ENCODE data around the gene AKAP14.

The AKAP14 gene

GRCh38 chrX:119899125-119899524 is 3.4 kb downstream of the AKAP14 start:
- no peak overlapping the region for H3K4me3 ChIP-seq (ENCODE audit: low read depth, low read length, poor library complexity, severe bottlenecking)
- TF ChIP-seq CTCF (IDR thresholded peaks at IDR 0.05; ENCODE audit: low read length) (no peak), EZH2 (IDR thresholded peaks at IDR 0.05; ENCODE audit: borderline replicate concordance, low read length) (no peak)
- no peaks in the 10 kb centered on the region for H3K27me3 ChIP-seq (ENCODE audit: insufficient read depth, low read length)
- H2AFZ ChIP-seq (ENCODE audit: low read length), result no peak overlapping the region
- H3K9me3 ChIP-seq (ENCODE audit: low read length), result no peaks in the 10 kb centered on the region
- H3K9ac ChIP-seq (ENCODE audit: low read length), result no peak overlapping the region
- H3K4me2 ChIP-seq (ENCODE audit: low read length), result no peak overlapping the region
- H3K9me2 ChIP-seq (ENCODE audit: low read depth, low read length), result no peaks in the 10 kb centered on the region
- H3K36me3 ChIP-seq (ENCODE audit: insufficient read depth, low read length), result no peaks in the 10 kb centered on the region
- no peaks in the 10 kb centered on the region for H3K4me1 ChIP-seq (ENCODE audit: insufficient read depth, low read length, severe bottlenecking)
- H4K20me1 ChIP-seq (ENCODE audit: insufficient read depth, low read length), result no peaks in the 10 kb centered on the region
- H3F3A ChIP-seq (ENCODE audit: insufficient read depth, low read length), result no peaks in the 10 kb centered on the region
- H3K27ac ChIP-seq (ENCODE audit: low read depth, low read length, poor library complexity, severe bottlenecking), result no peak overlapping the region
- H3K79me2 ChIP-seq (ENCODE audit: insufficient read depth, low read length), result no peaks in the 10 kb centered on the region

- no peaks in the 10 kb centered on the region for H3F3A ChIP-seq (ENCODE audit: insufficient read depth, low read length)
- no peaks in the 10 kb centered on the region for H3K9me3 ChIP-seq (ENCODE audit: low read length)
- TF ChIP-seq EZH2 (IDR thresholded peaks at IDR 0.05; ENCODE audit: borderline replicate concordance, low read length) (no peak), CTCF (IDR thresholded peaks at IDR 0.05; ENCODE audit: low read length) (no peak)
- no peaks in the 10 kb centered on the region for H3K4me1 ChIP-seq (ENCODE audit: insufficient read depth, low read length, severe bottlenecking)
- H3K9me2 ChIP-seq (ENCODE audit: low read depth, low read length), result no peaks in the 10 kb centered on the region
- H4K20me1 ChIP-seq (ENCODE audit: insufficient read depth, low read length), result no peaks in the 10 kb centered on the region
- H3K27ac ChIP-seq (ENCODE audit: low read depth, low read length, poor library complexity, severe bottlenecking), result no peak overlapping the region
- no peak overlapping the region for H3K4me3 ChIP-seq (ENCODE audit: low read depth, low read length, poor library complexity, severe bottlenecking)
- H3K36me3 ChIP-seq (ENCODE audit: insufficient read depth, low read length), result no peaks in the 10 kb centered on the region
- no peak overlapping the region for H3K4me2 ChIP-seq (ENCODE audit: low read length)
- no peak overlapping the region for H2AFZ ChIP-seq (ENCODE audit: low read length)
- no peak overlapping the region for H3K9ac ChIP-seq (ENCODE audit: low read length)
- H3K79me2 ChIP-seq (ENCODE audit: insufficient read depth, low read length), result no peaks in the 10 kb centered on the region
- H3K27me3 ChIP-seq (ENCODE audit: insufficient read depth, low read length), result no peaks in the 10 kb centered on the region
Observed at GRCh38 chrX:119900976-119901375, 5.3 kb downstream of the AKAP14 start.

- no peaks in the 10 kb centered on the region for H3K9me2 ChIP-seq (ENCODE audit: low read depth, low read length)
- no peaks in the 10 kb centered on the region for H4K20me1 ChIP-seq (ENCODE audit: insufficient read depth, low read length)
- no peaks in the 10 kb centered on the region for H3K79me2 ChIP-seq (ENCODE audit: insufficient read depth, low read length)
- no peaks in the 10 kb centered on the region for H3K4me1 ChIP-seq (ENCODE audit: insufficient read depth, low read length, severe bottlenecking)
- TF ChIP-seq CTCF (IDR thresholded peaks at IDR 0.05; ENCODE audit: low read length) (no peak), EZH2 (IDR thresholded peaks at IDR 0.05; ENCODE audit: borderline replicate concordance, low read length) (no peak)
- H3K36me3 ChIP-seq (ENCODE audit: insufficient read depth, low read length), result no peaks in the 10 kb centered on the region
- no peak overlapping the region for H3K27ac ChIP-seq (ENCODE audit: low read depth, low read length, poor library complexity, severe bottlenecking)
- H3F3A ChIP-seq (ENCODE audit: insufficient read depth, low read length), result no peaks in the 10 kb centered on the region
- H2AFZ ChIP-seq (ENCODE audit: low read length), result no peak overlapping the region
- H3K27me3 ChIP-seq (ENCODE audit: insufficient read depth, low read length), result no peaks in the 10 kb centered on the region
- H3K4me3 ChIP-seq (ENCODE audit: low read depth, low read length, poor library complexity, severe bottlenecking), result no peak overlapping the region
- H3K4me2 ChIP-seq (ENCODE audit: low read length), result no peak overlapping the region
- H3K9ac ChIP-seq (ENCODE audit: low read length), result no peak overlapping the region
- no peaks in the 10 kb centered on the region for H3K9me3 ChIP-seq (ENCODE audit: low read length)
Observed at GRCh38 chrX:119916310-119916709, 20.6 kb downstream of the AKAP14 start.
